ENCODE results near the gene NPEPL1. TPM values are rescaled to one million over a fixed set of nuclear protein-coding genes. Genes with fewer than 3 reads are reported as not detected.

The NPEPL1 gene
- total RNA-seq, 1 donor from 2014 or later: 37.6 TPM

DNA sequence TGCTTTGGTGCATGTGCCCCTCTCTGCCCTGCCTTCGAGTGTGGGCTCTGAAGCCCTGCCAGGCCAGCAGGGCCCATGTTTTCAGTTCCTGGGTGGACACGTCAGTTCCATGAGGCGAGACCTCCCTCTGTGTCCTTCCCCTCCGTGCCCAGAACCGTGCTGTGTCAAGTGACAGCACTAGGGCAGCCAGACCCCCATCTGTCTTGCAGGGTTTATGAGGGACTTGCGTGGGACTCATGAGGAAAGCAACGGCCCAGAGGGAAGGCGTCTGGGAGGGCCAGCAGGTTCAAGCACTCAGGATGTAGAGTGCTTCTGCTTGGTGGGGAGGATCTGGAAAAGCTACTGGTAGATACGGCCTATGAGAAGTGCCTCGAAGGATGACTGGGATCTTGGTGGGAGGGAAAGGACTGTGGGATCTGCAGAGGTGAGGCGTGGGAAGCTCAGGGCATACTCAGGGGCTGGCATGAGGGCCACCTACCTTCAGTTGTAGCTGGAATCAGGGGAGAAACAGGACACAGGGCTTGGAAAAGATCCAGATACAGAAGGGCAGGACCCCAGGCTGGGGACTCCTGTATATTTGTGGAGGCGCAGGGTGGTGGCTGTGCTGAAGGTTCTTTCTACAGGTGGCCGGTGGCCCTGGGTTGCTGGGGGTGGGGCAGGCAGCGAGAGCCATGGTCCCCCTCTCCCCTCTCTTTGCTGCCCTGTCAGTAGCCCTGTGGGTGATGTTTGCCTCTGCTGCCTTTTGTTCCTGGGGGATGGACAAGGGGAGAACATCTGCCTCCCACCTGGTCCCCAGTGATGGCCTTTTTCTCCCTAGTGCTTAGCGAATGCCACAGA, 5.5 kb downstream of the NPEPL1 start:
- DNase-seq (ENCODE audit: low spot score): no peak
- Mint-ChIP-seq H3K9me3 (ENCODE audit: unreplicated experiment) (no peaks in the 10 kb centered on the region), H3K27ac (ENCODE audit: unreplicated experiment) (no peak overlapping the region), H3K36me3 (ENCODE audit: low read depth, unreplicated experiment) (peaks cover 34% of the 10 kb centered on the region), H3K4me3 (ENCODE audit: unreplicated experiment) (no peak overlapping the region), H3K27me3 (ENCODE audit: unreplicated experiment) (peaks cover 9% of the 10 kb centered on the region), H3K4me1 (ENCODE audit: unreplicated experiment) (peaks cover 5% of the 10 kb centered on the region)
- no peak for TF ChIP-seq CTCF (IDR thresholded peaks at IDR 0.05; ENCODE audit: unreplicated experiment)

DNA sequence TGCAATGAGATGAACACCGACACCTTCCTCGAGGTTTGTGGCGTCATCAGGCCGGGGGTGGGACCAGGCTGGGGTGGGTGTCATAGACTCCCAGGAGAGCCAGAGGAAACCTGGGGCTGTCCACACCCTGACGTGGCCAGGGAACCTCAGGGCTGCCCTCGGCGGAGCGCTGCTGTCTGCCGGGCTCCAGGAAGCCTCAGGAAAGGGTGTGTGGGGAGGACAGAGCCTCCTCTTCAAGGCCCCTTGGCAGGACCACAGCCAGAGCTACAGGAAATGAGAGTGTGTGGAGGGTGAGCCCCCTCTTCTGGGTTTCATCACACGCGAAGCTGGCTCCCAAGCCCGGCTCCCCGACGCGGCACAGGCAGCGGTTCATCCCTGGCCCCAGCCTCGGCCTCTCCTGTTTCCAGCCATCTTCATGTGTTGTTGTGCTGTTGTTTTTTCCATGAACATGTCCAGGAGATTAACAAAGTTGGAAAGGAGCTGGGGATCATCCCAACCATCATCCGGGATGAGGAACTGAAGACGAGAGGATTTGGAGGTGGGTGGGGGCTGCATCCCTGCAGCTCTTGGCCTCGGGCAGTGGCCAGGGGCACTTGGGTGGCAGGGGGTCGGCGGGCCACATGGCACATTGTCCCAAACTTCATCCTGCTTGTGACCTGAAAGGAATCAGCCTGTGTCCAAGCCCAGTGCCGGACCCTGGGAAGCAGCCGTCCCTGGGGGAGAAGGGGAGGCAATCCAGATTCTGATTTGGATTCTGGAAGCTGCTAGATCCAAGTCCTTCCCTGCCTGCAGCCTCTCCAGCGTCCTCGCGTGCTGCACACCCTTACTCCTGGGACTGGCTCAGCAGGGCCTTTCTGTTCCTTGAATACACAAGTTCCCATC, 6.4 kb downstream of the NPEPL1 start:
- no peak overlapping the region for H3K4me3 Mint-ChIP-seq (ENCODE audit: unreplicated experiment)
- DNase-seq (ENCODE audit: low spot score): no peak
- peaks cover 41% of the 10 kb centered on the region for H3K36me3 Mint-ChIP-seq (ENCODE audit: low read depth, unreplicated experiment)
- H3K9me3 Mint-ChIP-seq (ENCODE audit: unreplicated experiment): no peaks in the 10 kb centered on the region
- TF ChIP-seq CTCF (IDR thresholded peaks at IDR 0.05; ENCODE audit: unreplicated experiment): no peak
- peaks cover 9% of the 10 kb centered on the region for H3K27me3 Mint-ChIP-seq (ENCODE audit: unreplicated experiment)
- peaks cover 5% of the 10 kb centered on the region for H3K4me1 Mint-ChIP-seq (ENCODE audit: unreplicated experiment)
- no peak overlapping the region for H3K27ac Mint-ChIP-seq (ENCODE audit: unreplicated experiment)

DNA sequence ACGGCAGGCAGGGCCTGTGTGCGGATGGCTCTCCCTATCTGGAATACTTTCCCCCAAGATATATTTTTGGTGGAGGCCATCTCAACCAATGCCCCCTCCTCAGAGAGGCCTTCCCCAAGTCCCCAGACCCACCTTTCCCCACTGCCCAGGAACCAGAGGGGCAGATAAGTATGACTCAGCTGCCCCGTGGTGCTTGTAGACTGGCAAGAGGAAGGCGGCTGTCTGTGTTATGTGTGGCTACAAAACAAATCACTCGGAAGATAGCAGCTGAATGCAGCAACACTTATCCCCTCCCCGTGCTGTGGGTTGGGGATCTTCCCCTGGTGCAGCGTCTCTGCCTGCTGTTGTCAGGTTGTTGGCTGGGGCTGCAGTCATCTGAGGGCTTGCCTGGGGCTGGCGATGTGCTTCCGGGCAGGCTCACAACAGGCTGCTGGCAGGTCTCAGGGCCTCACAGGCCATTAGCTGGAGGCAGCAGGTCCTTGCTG, 7.1 kb downstream of the NPEPL1 start:
- no peak overlapping the region for H3K27ac Mint-ChIP-seq (ENCODE audit: unreplicated experiment)
- H3K27me3 Mint-ChIP-seq (ENCODE audit: unreplicated experiment): peaks cover 8% of the 10 kb centered on the region
- TF ChIP-seq CTCF (IDR thresholded peaks at IDR 0.05; ENCODE audit: unreplicated experiment): no peak
- H3K9me3 Mint-ChIP-seq (ENCODE audit: unreplicated experiment): no peaks in the 10 kb centered on the region
- peaks cover 3% of the 10 kb centered on the region for H3K4me1 Mint-ChIP-seq (ENCODE audit: unreplicated experiment)
- H3K4me3 Mint-ChIP-seq (ENCODE audit: unreplicated experiment): no peak overlapping the region
- peaks cover 47% of the 10 kb centered on the region for H3K36me3 Mint-ChIP-seq (ENCODE audit: low read depth, unreplicated experiment)
- DNase-seq (ENCODE audit: low spot score): no peak

- no peaks in the 10 kb centered on the region for H3K9me3 Mint-ChIP-seq (ENCODE audit: unreplicated experiment)
- H3K36me3 Mint-ChIP-seq (ENCODE audit: low read depth, unreplicated experiment): peaks cover 50% of the 10 kb centered on the region
- no peak for TF ChIP-seq CTCF (IDR thresholded peaks at IDR 0.05; ENCODE audit: unreplicated experiment)
- H3K27me3 Mint-ChIP-seq (ENCODE audit: unreplicated experiment): peaks cover 8% of the 10 kb centered on the region
- H3K27ac Mint-ChIP-seq (ENCODE audit: unreplicated experiment): no peak overlapping the region
- H3K4me1 Mint-ChIP-seq (ENCODE audit: unreplicated experiment): peaks cover 3% of the 10 kb centered on the region
- DNase-seq (ENCODE audit: low spot score): no peak
- H3K4me3 Mint-ChIP-seq (ENCODE audit: unreplicated experiment): no peak overlapping the region
Measured at GRCh38 chr20:58700121-58700821, 7.7 kb downstream of the NPEPL1 start.

All from endothelial cell (in vitro differentiated cells).